Stimulated activated naive CD8-positive, alpha-beta T cell treated with anti-CD3 and anti-CD28 coated beads, Interleukin-15, Interleukin-2, amounts not matched to agents 100 U/mL and 50 U/mL, for 24 hours (primary cell): ENCODE data around the gene ZCCHC7.
"Not testable (repeated sequence)": the region's sequence is repeated elsewhere in the genome, so short reads cannot be mapped to it uniquely, and the experiment has no call there.

ENCODE experiments used
- ATAC-seq: fragments of 150-1000 bp; cut with Tn5 transposase; one replicate; pipeline ENCODE4 v1.10.0; 2021
- DNase-seq: peaks from one replicate; pipeline ENCODE4 v3.0.0; 2021

Gene ZCCHC7

GRCh38 chr9:37293664-37294524, 173.5 kb downstream of the ZCCHC7 start:
- no peak for ATAC-seq
- DNase-seq, result no peak

DNA sequence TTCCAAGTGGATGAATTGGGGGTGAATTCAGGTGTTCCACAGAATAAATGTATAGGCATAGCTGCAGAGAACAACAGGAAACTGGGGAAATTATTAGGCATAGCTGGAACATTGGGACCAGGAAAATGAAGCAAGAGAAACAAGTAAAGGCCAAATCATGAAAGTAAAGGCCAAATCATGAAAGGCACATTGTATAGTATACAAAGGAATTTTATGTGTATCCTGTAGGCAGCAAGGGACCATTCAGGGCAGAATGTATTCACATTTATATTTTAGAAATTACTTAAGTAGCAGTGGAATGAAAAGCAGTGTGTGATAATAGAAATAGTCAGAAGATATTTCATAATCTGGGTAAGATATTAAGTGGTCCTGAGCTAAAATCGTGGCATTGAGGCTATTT, 174.8 kb downstream of the ZCCHC7 start:
- DNase-seq, result no peak
- ATAC-seq, result no peak

- DNase-seq (no peak), ATAC-seq (no peak)
These were observed 175.4 kb downstream of the ZCCHC7 start for GRCh38 chr9:37295796-37296195.

GRCh38 chr9:37297592-37297991, 177.2 kb downstream of the ZCCHC7 start:
- no peak for DNase-seq
- no peak for ATAC-seq

DNA sequence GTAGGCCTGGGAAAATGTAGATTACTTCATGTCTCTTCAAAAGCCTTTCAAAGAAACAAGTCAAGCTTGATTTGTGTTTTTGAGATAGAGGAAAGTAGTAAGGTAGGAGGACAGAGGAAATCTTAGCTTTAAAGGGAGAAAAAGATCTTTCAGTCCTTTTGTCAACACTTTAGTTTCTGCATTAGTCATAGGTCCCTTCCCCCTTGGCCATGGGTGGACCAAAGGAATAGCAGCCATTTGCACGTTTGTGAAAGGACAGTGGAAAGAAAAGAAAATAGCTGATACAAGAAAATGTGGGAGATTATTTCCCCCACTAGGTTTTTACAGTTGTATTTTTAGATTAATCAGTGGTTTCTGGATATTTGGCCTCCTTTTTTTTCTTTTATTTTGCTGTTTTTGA, 180.2 kb downstream of the ZCCHC7 start:
- ATAC-seq (no peak), DNase-seq (peak; percentile 28)

- ATAC-seq (peak; percentile 53), DNase-seq (peak; percentile 15)
These were observed 180.9 kb downstream of the ZCCHC7 start for GRCh38 chr9:37301042-37301853.

DNA sequence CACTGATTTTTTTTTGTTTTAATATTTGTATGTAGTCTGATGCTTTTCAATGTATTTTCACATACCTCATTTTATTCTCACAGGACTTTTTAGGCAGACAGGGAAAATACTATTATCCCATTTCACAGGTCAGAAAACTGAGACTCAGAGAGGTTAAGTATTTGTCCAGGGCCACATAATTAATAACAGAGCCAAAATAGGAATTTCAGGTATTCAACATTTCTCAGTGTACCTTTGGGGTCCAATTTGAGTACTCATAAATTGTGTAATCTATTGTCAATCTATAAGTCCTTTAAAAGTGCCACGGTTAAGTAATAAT, 181.4 kb downstream of the ZCCHC7 start:
- no peak for ATAC-seq
- no peak for DNase-seq

DNA sequence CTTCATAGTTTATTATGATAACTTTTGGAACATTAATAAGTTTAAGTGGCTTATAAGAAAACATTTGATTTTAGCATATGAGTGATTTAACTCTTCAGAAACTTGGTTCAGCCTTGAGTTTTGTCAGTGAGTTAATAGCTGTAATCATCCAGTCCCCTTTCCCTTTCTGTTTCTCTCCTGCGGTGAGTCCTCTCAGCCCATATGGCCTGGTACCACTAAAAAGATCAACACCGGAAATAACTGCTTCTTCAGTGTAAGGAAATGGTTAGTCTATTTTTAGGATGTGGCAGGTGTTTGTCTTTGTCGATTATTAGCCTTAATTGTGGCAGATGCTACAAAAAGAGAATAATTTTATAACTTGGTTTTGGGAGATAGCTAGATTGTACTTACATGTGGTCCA, 181.9 kb downstream of the ZCCHC7 start:
- ATAC-seq, result peak; percentile 95
- DNase-seq, result peak; percentile 23

DNA sequence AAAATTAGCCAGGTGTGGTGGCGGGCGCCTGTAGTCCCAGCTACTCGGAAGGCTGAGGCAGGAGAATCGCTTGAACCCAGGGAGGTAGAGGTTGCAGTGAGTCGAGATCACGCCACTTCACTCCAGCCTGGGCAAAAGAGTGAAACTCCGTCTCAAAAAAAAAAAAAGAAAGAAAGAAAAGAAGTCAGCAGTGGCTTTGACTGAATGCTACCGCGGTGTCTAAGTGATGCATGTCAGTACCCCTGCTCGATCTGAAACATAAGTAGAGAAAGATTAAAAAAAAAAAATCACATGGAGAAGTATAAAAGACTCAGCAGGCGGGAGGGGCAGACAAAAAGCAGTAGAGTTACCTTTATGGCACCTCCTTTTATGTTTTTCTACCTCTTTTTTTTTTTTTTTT, 182.9 kb downstream of the ZCCHC7 start:
- not testable (repeated sequence) for ATAC-seq, DNase-seq

DNA sequence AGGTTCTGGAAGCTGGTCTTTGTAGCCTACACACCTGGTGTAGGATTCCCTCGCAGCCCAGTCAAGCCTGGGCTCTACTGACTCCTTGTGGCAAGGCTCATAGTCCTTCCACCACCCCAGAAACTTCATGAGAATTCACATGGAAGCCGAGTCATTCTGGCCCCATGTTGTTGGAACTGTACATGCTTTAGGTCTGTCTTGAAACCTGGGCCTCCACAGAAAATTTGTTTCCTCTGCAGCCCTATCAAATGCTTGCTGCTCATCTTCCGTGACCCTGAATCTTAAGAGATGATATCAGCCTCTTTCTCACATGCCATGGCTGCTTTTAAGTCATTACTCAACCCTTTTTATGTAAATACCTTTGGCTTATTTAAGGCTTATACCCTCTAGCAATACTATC, 188.8 kb downstream of the ZCCHC7 start:
- ATAC-seq (peak; percentile 76), DNase-seq (peak; percentile 15)

GRCh38 chr9:37311938-37312708, 191.7 kb downstream of the ZCCHC7 start:
- DNase-seq, result no peak
- no peak for ATAC-seq

- ATAC-seq (no peak), DNase-seq (no peak)
These were observed 203.9 kb downstream of the ZCCHC7 start for GRCh38 chr9:37324261-37324683.

DNA sequence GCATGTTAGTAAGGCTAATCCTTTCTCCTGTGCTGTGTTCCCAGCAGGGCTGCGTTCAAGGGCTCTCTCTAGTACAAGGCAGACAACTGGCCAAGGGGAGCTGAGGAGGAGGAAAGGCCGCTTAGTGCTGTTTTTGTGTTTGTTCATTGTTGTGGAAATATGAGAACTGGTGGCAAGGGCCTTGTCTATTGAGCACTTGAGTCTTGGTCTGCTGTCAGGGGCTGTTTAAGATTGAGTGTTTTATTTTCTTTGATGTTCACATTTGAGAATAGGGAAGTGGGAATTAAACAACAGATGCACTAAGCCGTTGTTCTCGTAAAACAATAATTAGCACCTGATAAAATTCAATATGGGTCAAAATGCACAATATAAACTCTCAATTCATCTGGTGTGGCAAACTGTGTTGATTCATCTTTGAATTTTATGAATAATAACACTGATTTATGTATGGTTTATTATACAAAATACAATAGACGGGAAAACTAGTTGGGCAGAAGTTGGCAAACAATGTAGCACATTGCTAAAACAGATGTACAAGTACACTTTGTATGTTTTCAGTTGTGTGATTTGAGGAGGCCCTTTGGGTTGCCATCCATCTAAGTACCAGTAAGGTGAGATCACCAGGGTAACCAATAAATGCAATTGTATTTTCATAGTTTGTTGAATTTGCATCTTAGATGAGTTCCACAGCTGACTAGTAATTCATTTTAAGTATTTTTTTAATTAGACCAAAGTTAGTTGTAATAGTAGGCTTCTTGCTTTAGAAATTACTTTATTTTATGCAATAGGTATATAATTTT, 204.5 kb downstream of the ZCCHC7 start:
- no peak for DNase-seq

DNA sequence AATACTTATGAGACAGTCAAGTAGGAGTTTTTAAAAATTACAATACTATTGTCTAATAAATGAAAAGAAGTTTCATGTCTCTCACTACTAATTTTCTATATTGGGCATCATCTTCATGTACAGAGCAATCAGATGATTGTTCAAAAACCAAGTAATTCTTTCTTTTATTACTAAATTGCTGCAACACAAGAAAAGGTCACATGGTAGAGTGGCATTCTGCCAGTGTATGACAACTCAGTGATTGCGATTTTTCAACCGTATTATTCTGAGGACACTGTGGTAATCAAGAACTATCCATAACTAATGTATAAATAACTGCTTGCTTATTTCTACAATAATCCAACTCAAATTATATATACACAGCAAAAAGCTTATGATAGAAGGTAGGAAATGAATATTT, 205.4 kb downstream of the ZCCHC7 start:
- DNase-seq (no peak), ATAC-seq (no peak)

More for the DNA sequence above, 204.5 kb downstream of the ZCCHC7 start:
- ATAC-seq, result no peak

GRCh38 chr9:37327553-37327952, 207.2 kb downstream of the ZCCHC7 start:
- ATAC-seq (no peak), DNase-seq (no peak)

DNA sequence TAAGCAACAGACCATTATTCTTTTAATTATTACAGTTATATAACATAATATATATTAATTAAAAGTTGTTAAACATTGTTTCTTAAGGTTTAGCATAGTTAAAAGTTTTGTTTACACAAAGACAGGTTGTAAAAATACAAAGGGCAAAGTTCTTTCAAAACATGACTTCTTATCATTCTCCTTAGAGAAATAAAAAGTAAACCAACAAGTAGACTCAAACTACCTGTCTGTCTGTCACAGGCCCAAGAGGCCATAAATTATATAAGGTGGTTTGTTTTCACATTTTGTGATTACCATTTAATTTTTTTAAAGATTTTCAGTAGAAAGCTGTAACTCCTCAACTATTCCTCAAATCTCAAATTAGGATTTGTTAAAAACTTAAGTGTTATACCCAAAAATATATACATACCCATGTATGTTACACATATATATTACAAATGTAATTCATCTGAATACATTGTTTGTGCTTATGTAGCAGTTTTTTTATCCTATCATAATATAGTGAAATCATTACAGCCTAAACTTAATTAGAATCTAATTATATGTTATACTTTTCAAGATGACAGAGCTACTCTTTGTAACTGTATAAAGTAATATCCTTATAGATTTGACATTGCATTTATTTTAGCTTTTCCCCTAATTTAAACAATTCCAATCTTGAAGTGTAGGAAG, 208.3 kb downstream of the ZCCHC7 start:
- no peak for DNase-seq
- ATAC-seq, result no peak

DNA sequence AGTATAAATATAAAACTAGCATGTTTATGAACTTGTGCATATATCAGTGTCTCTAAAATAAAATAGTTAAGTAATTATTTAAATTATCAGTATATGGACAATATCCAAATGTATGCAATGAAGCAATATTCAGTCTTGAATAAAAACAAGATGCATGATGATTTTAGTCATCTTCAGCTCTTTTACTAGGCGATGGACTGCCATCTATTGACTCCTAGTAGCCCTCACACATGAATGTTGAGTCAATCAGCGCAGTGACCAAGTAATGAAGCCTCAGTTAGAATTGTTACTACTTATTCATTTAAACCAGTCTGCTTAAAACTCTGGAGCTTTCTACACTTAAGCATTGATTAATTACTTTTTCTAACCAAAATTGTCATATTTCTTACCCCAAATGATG, 209.2 kb downstream of the ZCCHC7 start:
- DNase-seq (no peak), ATAC-seq (no peak)

DNA sequence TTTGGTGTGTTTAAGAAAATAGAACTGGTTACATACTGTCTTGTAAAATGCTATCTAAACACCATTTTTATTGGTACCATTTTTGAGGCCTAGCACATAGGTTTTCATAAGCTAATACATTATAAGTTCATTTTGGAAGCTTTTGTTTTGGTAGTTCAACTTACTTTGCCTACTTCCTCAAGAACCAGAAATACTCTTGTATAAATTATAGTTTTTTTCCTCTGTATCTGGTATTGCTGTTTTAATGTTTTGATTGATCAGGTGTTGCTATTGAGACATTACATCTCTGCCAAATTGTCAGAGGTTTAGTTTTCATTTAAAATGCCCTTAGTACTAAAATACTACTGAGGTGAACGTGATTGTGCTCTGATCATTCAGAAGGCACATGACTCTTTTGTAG, 211.5 kb downstream of the ZCCHC7 start:
- ATAC-seq, result no peak
- DNase-seq, result no peak

- DNase-seq, result no peak
- ATAC-seq, result no peak
These were observed 212.2 kb downstream of the ZCCHC7 start for GRCh38 chr9:37332578-37332977.

- no peak for ATAC-seq
- no peak for DNase-seq
These were observed 212.9 kb downstream of the ZCCHC7 start for GRCh38 chr9:37333288-37333687.

- DNase-seq (no peak), ATAC-seq (no peak)
These were observed 214.9 kb downstream of the ZCCHC7 start for GRCh38 chr9:37335238-37335637.
